Measurements from ENCODE around the gene GCNT1.

DNA sequence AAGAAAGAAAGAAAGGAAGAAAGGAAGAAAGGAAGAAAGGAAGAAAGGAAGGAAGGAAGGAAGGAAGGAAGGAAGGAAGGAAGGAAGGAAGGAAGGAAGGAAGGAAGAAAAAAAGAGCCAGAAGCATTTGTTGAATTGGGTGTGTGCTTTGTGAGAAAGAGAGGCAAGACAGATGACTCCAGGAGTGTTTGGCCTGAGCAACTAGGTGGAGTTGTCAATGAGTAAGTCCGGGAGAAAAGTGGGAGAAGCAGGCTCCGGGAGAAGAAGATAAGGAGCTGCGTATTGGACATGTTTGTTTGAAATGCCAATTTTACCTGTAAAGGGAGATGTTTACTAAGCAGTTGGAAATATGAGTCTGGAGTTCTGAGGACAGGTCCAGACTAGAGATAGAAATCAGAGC is 15.1 kb upstream of the GCNT1 start:
- TF ChIP-seq, protein P1, sequence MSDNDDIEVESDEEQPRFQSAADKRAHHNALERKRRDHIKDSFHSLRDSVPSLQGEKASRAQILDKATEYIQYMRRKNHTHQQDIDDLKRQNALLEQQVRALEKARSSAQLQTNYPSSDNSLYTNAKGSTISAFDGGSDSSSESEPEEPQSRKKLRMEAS (IDR thresholded peaks at IDR 0.05; ENCODE audit: low read depth): no peak
- TF ChIP-seq FOXJ3 (CRISPR knock-in tag; IDR thresholded peaks at IDR 0.05) (no peak), RAD21 (IDR thresholded peaks at IDR 0.05; ENCODE audit: low read length) (no peak), JUND (IDR thresholded peaks at IDR 0.05) (no peak), EP300 (IDR thresholded peaks at IDR 0.05; ENCODE audit: borderline replicate concordance in 1 of 2, low read depth in 1 of 2, low read length in 1 of 2) (no peak), YY1 (IDR thresholded peaks at IDR 0.05; ENCODE audit: low read depth) (no peak), MXI1 (IDR thresholded peaks at IDR 0.05; ENCODE audit: low read depth, low read length) (no peak)
- TF ChIP-seq, protein P2, sequence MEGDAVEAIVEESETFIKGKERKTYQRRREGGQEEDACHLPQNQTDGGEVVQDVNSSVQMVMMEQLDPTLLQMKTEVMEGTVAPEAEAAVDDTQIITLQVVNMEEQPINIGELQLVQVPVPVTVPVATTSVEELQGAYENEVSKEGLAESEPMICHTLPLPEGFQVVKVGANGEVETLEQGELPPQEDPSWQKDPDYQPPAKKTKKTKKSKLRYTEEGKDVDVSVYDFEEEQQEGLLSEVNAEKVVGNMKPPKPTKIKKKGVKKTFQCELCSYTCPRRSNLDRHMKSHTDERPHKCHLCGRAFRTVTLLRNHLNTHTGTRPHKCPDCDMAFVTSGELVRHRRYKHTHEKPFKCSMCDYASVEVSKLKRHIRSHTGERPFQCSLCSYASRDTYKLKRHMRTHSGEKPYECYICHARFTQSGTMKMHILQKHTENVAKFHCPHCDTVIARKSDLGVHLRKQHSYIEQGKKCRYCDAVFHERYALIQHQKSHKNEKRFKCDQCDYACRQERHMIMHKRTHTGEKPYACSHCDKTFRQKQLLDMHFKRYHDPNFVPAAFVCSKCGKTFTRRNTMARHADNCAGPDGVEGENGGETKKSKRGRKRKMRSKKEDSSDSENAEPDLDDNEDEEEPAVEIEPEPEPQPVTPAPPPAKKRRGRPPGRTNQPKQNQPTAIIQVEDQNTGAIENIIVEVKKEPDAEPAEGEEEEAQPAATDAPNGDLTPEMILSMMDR (IDR thresholded peaks at IDR 0.05): no peak
- TF ChIP-seq, protein P3, sequence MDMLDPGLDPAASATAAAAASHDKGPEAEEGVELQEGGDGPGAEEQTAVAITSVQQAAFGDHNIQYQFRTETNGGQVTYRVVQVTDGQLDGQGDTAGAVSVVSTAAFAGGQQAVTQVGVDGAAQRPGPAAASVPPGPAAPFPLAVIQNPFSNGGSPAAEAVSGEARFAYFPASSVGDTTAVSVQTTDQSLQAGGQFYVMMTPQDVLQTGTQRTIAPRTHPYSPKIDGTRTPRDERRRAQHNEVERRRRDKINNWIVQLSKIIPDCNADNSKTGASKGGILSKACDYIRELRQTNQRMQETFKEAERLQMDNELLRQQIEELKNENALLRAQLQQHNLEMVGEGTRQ (IDR thresholded peaks at IDR 0.05; ENCODE audit: borderline replicate concordance, low read depth, low read length): no peak

Data from SK-N-SH (cell line).